GM21390 (cell line): ENCODE data around the gene GPHA2.
"Not testable (repeated sequence)": the region's sequence is repeated elsewhere in the genome, so short reads cannot be mapped to it uniquely, and the experiment has no call there.

Experiments used
- ATAC-seq: cut with Tn5 transposase; IDR thresholded peaks from one replicate; pipeline ENCODE4 v1.9.1; 2021; ENCODE audit not compliant: unreplicated experiment

Gene GPHA2

GRCh38 chr11:64935359-64936081 lies at the start of gene GPHA2:
Gene GPHA2 (minus strand): TSS chr11:64935893. CDS start chr11:64935460, 433 bp downstream.
- no peak for ATAC-seq

DNA sequence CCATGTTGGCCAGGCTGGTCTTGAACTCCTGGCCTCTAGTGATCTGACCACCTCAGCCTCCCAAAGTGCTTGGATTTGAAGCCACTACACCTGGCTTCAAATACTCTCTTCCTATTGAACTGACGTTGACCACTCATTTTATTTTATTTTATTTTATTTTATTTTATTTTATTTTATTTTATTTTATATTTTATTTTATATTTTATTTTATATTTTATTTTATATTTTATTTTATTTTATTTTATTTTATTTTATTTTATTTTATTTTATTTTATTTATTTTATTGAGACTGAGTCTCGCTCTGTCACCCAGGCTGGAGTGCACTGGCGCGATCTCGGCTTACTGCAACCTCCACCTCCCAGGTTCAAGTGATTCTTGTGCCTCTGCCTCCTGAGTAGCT lies 47.6 kb upstream of the GPHA2 start:
- not testable (repeated sequence) for ATAC-seq

DNA sequence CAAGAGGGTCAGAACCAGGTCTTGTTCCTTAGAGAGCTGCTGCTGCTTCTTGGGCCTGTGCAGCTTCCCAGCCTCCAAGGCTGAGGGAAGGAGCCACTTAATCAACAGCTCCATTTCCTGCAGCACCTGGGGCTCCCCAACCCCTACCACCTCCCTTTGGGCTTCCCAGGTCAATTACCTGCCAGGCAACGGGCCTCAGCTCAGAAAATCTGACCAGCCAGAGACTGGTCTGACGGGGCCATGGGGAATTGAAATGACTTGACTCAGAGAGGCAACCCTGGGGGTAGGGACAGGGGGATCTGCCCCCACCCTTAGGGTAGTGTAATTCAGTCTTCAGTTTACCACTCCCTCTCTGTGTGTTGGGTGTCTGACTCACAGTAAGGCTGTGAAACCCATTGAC lies 41.0 kb upstream of the GPHA2 start:
- no peak for ATAC-seq

- ATAC-seq, result no peak
Observed at GRCh38 chr11:64974124-64974523, 38.4 kb upstream of the GPHA2 start.

DNA sequence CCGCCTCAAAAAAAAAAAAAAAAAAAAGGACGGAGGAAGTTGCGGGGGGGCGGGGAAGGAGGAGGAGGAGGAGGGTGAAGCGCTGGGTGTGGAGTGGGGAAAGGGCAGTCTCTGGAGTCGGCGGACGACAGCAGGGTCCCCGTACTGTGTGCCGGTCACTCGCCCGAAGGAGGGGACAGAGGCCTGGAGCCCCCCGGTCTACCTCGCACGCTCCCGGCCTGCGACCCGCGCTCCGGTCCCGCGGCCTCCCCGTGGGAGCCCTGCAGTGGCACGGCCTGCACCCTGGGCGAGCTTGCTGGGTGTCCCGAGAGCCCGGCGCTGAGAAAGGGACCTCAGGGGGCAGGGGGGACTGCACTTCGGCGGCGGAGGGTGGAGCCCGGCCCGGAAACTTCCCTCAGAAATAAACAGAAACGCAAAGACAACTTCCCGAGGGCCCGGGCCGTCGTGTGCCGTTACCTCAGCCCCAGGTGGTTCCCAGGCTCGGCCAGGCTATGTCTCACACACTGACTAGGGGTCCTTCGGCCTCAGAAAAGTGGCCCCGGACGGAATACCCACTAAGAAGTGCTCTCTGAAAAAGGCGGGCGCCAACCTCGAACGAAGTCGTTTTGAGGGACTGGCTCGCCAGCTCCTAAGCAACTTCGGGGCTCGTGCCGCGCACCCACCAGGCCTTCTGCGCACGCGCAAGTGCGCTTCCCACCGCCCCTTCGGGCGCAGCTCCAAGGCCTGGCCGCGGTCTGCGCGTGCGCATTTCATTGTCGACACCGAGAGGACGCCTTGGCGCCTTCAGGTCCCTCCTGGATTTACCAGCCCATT lies 35.9 kb upstream of the GPHA2 start, which contains the start of gene MAJIN:
TSS of gene MAJIN (minus strand) at position 688 of the 813 bp plus-strand sequence. CDS start 12,703 bp downstream, outside the sequence.
- no peak for ATAC-seq

DNA sequence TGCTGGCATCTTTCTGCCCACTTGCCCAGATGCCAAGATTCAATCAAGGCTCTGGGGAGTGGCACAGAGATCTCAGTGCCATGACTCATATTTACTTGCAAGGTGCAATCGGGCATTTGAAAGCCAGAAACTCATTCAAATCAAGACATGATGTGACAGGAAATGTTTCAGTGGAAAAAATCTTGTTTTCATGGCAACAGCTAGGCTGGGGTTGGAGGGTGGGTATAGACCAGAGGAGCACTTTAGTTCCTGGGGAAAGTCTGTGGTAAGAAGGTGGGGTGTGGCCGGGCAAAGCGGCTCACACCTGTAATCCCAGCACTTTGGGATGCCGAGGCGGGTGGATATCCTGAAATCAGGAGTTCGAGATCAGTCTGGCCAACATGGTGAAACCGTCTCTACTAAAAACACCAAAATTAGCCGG lies 35.0 kb upstream of the GPHA2 start:
- ATAC-seq, result no peak

DNA sequence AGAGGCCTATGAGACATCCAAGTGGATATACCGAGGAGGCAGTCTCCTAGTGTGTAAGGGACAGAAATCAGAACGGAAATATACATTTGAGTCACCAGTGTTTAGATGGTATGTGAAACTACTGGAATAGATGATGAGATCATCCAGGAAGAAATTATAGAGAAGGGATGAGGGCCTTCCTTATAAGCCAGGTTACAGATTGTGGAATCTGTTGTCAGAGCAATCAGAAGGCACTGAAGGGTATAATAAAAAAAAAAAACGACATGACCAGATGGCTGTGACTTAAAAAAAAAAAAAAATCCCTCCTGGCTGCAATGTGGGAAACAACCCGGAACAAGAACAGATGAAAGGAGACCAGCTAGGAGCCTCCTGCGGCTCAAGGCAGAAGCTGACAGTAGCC lies 33.5 kb upstream of the GPHA2 start:
- ATAC-seq, result no peak

- no peak for ATAC-seq
Observed at GRCh38 chr11:64967375-64967774, 31.7 kb upstream of the GPHA2 start.

- no peak for ATAC-seq
Observed at GRCh38 chr11:64963072-64963631, 27.5 kb upstream of the GPHA2 start.

DNA sequence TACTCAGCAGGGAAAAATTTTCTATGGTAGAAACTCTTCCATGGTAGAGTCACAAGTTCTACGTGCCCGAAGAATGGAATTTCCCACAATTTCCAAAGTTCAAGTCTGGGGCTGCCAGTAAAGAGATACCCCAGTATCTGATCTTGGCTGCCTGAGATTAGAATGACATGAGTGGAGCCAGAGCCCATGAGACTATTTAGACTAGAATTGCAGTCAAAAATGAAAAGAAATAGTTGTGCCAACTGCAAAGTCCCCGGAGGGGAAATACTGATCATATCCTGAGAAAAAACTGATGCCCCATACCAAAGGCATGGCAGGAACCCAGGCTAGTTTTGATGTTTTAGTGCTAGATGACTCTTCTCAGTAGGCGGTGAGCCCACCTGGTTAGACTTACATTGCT lies 25.0 kb upstream of the GPHA2 start:
- no peak for ATAC-seq

DNA sequence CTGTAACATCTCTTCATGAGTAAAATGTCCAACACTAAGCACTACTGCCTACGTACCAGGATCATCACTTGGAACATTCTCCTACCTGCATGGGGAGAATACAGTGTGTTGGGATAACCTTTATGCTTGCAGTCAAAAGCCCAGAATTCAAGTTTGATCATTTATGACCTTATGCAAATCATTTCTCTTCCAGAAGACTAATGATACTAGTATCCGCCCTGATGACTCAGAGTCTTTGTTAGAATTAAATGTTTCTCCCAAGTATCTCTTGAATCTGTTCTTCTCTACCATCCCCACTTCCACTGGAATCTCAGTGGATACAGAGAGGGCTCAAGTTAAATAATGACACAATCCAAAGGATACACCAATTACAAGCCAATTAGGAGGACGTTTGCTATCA lies 23.8 kb upstream of the GPHA2 start:
- no peak for ATAC-seq

DNA sequence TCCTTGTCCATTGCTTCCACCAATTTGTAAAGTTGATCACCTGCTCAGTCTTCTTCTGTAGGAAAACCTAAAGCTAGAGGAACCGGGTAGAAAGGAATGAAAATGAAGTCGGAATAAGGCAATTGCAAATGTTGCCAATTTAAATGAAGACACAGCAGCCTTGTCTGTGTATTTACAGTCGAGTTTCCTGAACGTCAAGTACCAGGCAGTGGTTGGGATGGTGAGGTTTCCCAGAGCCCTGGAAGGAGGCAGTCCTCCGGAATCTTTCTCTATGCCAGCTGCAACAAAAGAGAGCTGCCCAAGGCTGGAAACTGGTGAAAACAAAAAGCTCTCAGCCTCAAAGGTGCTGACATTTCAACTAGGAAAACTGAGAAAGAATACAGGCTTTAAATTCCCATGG lies 18.5 kb upstream of the GPHA2 start:
- no peak for ATAC-seq

DNA sequence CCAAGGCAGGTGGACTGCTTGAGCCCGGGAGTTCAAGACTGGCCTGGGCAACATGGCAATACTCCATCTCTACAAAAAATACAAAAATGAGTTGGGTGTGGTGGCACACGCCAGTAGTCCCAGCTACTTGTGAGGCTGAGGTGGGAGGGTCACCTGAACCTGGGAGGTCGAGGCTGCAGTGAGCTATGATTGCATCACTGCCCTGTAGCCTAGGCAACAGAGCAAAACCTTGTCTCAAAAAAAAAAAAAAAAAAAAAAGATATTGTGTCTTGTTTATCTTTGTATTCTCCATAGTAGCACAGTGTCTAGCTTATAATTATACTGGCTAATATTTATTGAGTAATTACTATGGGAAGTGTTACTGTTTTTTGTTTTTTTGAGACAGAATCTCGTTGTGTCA lies 15.8 kb upstream of the GPHA2 start:
- no peak for ATAC-seq

DNA sequence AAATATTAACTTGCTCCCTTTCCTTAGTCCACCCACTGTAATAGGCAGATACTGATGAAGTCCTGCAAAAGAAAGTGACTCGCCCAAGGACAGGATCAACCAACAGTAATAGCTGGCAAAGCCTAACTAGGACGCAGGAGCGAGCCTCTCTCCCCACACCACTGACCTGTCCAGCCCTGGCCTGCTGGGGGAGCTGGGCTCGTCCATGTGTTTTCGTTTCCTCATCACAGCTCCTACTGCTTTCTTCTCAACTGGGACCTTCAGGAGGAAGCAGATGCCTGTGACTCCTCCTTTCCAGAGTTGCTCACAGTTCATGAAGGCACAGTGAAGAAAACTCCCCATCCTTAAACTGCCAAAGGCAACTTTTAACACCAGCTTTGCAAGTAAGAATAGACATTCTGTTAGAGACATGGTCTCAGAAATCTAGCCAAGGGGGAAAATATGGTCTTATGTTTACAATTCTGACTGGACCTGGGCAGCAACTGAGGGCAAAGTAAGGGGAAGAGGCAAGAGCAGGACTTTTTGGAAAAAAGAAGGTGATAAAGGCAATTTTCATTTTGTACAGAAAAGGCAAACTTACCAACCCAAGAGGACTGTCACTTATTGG lies 11.6 kb upstream of the GPHA2 start:
- no peak for ATAC-seq

GRCh38 chr11:64936539-64936938 lies 846 bp upstream of the GPHA2 start:
- no peak for ATAC-seq

- ATAC-seq, result no peak
Observed at GRCh38 chr11:64934682-64935358, 873 bp downstream of the GPHA2 start.

- no peak for ATAC-seq
Observed at GRCh38 chr11:64933935-64934681, 1.6 kb downstream of the GPHA2 start.

- ATAC-seq, result no peak
Observed at GRCh38 chr11:64933213-64933934, 2.3 kb downstream of the GPHA2 start.

DNA sequence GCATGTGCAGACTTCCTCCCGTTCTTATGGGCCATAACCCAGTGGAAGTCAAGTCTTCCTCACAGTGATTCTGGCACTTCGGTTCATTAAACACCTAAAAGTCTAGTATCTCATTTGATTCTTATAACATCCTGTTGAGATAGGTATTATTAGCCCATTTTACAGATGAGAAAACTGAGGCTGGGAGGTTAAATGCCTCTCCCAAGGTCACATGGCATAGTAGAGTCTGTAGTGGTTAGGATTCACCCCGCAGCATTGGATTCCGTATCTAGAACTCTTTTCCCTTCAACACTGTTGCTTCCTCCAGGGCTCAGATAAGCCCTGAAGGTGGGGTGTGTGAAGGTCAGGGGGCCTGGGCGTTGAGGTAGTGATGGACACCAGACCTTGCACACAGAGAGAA lies 3.4 kb downstream of the GPHA2 start:
- ATAC-seq, result no peak

DNA sequence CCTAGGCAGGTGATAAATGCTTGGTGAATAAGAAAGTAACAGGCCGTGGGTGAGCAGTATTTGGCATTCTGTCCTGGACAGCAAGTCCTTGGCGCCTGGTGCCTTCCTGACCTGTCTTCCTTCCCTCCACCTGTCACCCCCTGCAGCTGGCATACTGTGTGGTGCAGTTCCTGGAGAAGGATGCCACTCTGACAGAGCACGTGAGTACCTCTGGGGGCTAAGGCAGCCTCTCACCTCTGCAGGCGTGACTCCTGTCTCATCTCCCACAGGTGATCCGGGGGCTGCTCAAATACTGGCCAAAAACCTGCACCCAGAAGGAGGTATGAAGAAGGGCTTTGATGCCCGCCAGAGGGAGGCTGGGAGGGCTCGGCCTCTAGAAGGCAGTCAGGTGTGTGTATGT lies 4.4 kb downstream of the GPHA2 start:
- no peak for ATAC-seq
